K562 (cell line): Measurements from ENCODE around the gene KMT2E. TPM values are rescaled to one million over a fixed set of nuclear protein-coding genes. Genes with fewer than 3 reads are reported as not detected.

Experiments used
- ATAC-seq: fragments of 200-7000 bp; cut with Tn5 transposase; 3 replicates; pipeline ENCODE4 v1.9.1; 2020; ENCODE audit warnings: moderate library complexity
- BruUV-seq: library from RNA; stranded (reverse); fragments of 400-500 nt; replicated peaks from 2 replicates; lab custom pipeline; 2021; lab: Mats Ljungman, UMichigan
- CTCF ChIA-PET: fragments of 300-600 bp; formaldehyde crosslinking; extraction: SDS; loops from one replicate; lab custom pipeline; 2021; ENCODE audit warnings: low intra/inter-chr PET ratio; lab: Yijun Ruan, JAX
- POLR2A ChIA-PET: fragments of 300-600, 350-650 bp; sonication (Branson Sonifier 250); formaldehyde crosslinking; extraction: SDS; loops from one replicate; lab custom pipeline; 2021; ENCODE audit warnings: antibody characterized with exemption, inconsistent platforms; lab: Yijun Ruan, JAX
- DNase-seq, 4 experiments: peaks; one replicate each; pipeline versions ENCODE4 v3.0.0 to v3.0.0-alpha.2; 2011 to 2018; ENCODE audit warnings: low spot score in 3 of 4, mixed read lengths in 3 of 4; ENCODE audit errors: extremely low read depth in 1 of 4
- FAIRE-seq: peaks from 2 replicates; lab custom pipeline; 2011; peaks lifted over from hg19 to GRCh38; lab: Jason Lieb, UNC
- H2AFZ ChIP-seq: 2 replicates; pipeline ENCODE4 v1.6.0; 2011; ENCODE audit warnings: low read depth, low read length, control low read depth, inconsistent platforms
- H3K27ac ChIP-seq: fragments of 200-600 bp; 3 replicates; pipeline ENCODE4 v1.8.0; 2011; ENCODE audit warnings: low read depth, mild to moderate bottlenecking, control low read depth, inconsistent platforms, low read length, moderate library complexity, mixed read lengths; ENCODE audit errors: extremely low read depth
- H3K27me3 ChIP-seq, 2 experiments: fragments of 300-600 bp in 1 of 2; 2 replicates in 1 of 2; 3 replicates in 1 of 2; pipeline versions ENCODE4 v1.6.0 to v1.8.0; 2011; ENCODE audit warnings: inconsistent platforms in 2 of 2, low read length in 2 of 2, mild to moderate bottlenecking in 1 of 2, mixed read lengths in 1 of 2, moderate library complexity in 1 of 2; ENCODE audit not compliant: control insufficient read depth in 2 of 2, insufficient read depth in 2 of 2
- H3K36me3 ChIP-seq: fragments of 300-600 bp; 3 replicates; pipeline ENCODE4 v1.8.0; 2011; ENCODE audit warnings: mild to moderate bottlenecking, low read length, inconsistent platforms; ENCODE audit not compliant: control insufficient read depth, insufficient read depth
- H3K4me1 ChIP-seq, 2 experiments: fragments of 200-600 bp in 1 of 2; replicated peaks in 1 of 2; 2 replicates in 1 of 2; 3 replicates in 1 of 2; pipeline versions ENCODE4 v1.5.1 to v1.8.0; 2011; ENCODE audit warnings: inconsistent platforms in 2 of 2, low read length in 2 of 2, mild to moderate bottlenecking in 1 of 2, mixed read lengths in 1 of 2, moderate library complexity in 1 of 2; ENCODE audit not compliant: control insufficient read depth in 2 of 2, insufficient read depth in 2 of 2
- H3K4me2 ChIP-seq: 2 replicates; pipeline ENCODE4 v1.6.1; 2011; ENCODE audit warnings: low read length, control low read depth, inconsistent platforms, mixed read lengths; ENCODE audit not compliant: insufficient read depth
- H3K4me3 ChIP-seq: fragments of 200-600 bp; sonication (generic), shearing (Covaris generic); 2 replicates; pipeline ENCODE4 v1.5.1; 2016; ENCODE audit warnings: control low read depth, inconsistent platforms
- H3K79me2 ChIP-seq: fragments of 200-600 bp; 3 replicates; pipeline ENCODE4 v1.8.0; 2011; ENCODE audit warnings: low read length, inconsistent platforms; ENCODE audit not compliant: control insufficient read depth, insufficient read depth
- H3K9ac ChIP-seq, 2 experiments: 2 replicates each; pipeline versions ENCODE4 v1.6.0 to v1.6.1; 2011; ENCODE audit warnings: low read depth in 2 of 2, low read length in 2 of 2, control low read depth in 1 of 2, inconsistent platforms in 1 of 2, mild to moderate bottlenecking in 1 of 2, mixed read lengths in 1 of 2; ENCODE audit not compliant: insufficient read depth in 1 of 2
- H3K9me1 ChIP-seq: one replicate; pipeline ENCODE4 v1.6.0; 2011; ENCODE audit warnings: inconsistent platforms, mild to moderate bottlenecking, low read length, moderate library complexity; ENCODE audit not compliant: control insufficient read depth, insufficient read depth
- H3K9me3 ChIP-seq: replicated peaks from 2 replicates; pipeline ENCODE4 v1.5.1; 2011; ENCODE audit warnings: low read depth, low read length, inconsistent platforms; ENCODE audit not compliant: control insufficient read depth, insufficient read depth
- H4K20me1 ChIP-seq: replicated peaks from 2 replicates; pipeline ENCODE4 v1.6.1; 2011; ENCODE audit warnings: low read length, inconsistent platforms, mixed read lengths; ENCODE audit not compliant: control insufficient read depth, insufficient read depth
- C11orf30 ChIP-seq: fragments of 450-650 bp; IDR thresholded peaks from 2 replicates; pipeline ENCODE4 v1.6.1; 2016; ENCODE audit warnings: low read depth, mild to moderate bottlenecking
- CREB3L1 ChIP-seq: fragments of 450-650 bp; IDR thresholded peaks from 2 replicates; pipeline ENCODE4 v1.6.1; 2014; ENCODE audit warnings: low read depth, mild to moderate bottlenecking, moderate library complexity, borderline replicate concordance
- DLX4 ChIP-seq: fragments of 250-450 bp; sonication (Bioruptor Pico); IDR thresholded peaks from 2 replicates; pipeline ENCODE4 v1.6.1; 2021; ENCODE audit warnings: mild to moderate bottlenecking
- GTF3C2 ChIP-seq: IDR thresholded peaks from 3 replicates; pipeline ENCODE4 v1.6.1; 2011; ENCODE audit warnings: borderline replicate concordance, mild to moderate bottlenecking, moderate library complexity; ENCODE audit not compliant: insufficient read length; ENCODE audit errors: extremely low read depth
- HNRNPK ChIP-seq: fragments of 200-400 bp; formaldehyde crosslinking; IDR thresholded peaks from one replicate; pipeline ENCODE4 v1.6.1; 2018; ENCODE audit warnings: mild to moderate bottlenecking, low read depth, low read length; ENCODE audit not compliant: poor library complexity, severe bottlenecking
- KDM4B ChIP-seq, 2 experiments: fragments of 450-650 bp in 1 of 2; sonication (generic) in 1 of 2; IDR thresholded peaks; 2 replicates each; pipeline ENCODE4 v1.6.1; 2016 to 2017; ENCODE audit warnings: borderline replicate concordance in 2 of 2, antibody characterized with exemption in 1 of 2, low read depth in 1 of 2, mild to moderate bottlenecking in 1 of 2
- RNF219 ChIP-seq: fragments of 250-450 bp; sonication (Bioruptor Pico); IDR thresholded peaks from 2 replicates; pipeline ENCODE4 v1.5.0; 2022; ENCODE audit warnings: mild to moderate bottlenecking
- SUPT5H ChIP-seq: fragments of 450-650 bp; IDR thresholded peaks from 2 replicates; pipeline ENCODE4 v1.6.1; 2016
- TCF3 ChIP-seq: sonication (generic); formaldehyde crosslinking; IDR thresholded peaks from 2 replicates; pipeline ENCODE4 v1.4.0; 2020; ENCODE audit warnings: mild to moderate bottlenecking, missing genetic modification reagents
- TSC22D4 ChIP-seq: fragments of 450-650 bp; IDR thresholded peaks from 2 replicates; pipeline ENCODE4 v1.6.1; 2016; ENCODE audit warnings: missing genetic modification characterization, missing biosample characterization, control low read depth
- WHSC1 ChIP-seq: IDR thresholded peaks from one replicate; pipeline ENCODE4 v1.6.1; 2012; ENCODE audit warnings: low read length, control low read depth, inconsistent platforms
- ZC3H11A ChIP-seq: IDR thresholded peaks from 2 replicates; pipeline ENCODE4 v1.6.1; 2012; ENCODE audit warnings: low read depth, low read length, improper control_type of control experiment
- ZNF124 ChIP-seq: sonication (generic); formaldehyde crosslinking; IDR thresholded peaks from 2 replicates; pipeline ENCODE4 v1.8.1; 2022; ENCODE audit warnings: missing genetic modification reagents
- ZNF174 ChIP-seq: fragments of 250-450 bp; sonication (Bioruptor Pico); IDR thresholded peaks from 2 replicates; pipeline ENCODE4 v1.4.0; 2020; ENCODE audit warnings: mild to moderate bottlenecking
- WGBS: fragments of 100-300 bp; shearing (Covaris generic); methylation state at CpG from one replicate; pipeline ENCODE4 v1.1.6; 2016; ENCODE audit warnings: low coverage, mixed read lengths; ENCODE audit not compliant: insufficient coverage; ENCODE audit errors: missing lambda C conversion rate; 5-methylcytosine and 5-hydroxymethylcytosine counted together
- in situ Hi-C: fragments of 300-500 bp; cut with MboI; formaldehyde crosslinking; loops from 4 replicates; pipeline ENCODE4 v1.15.0; 2018; ENCODE audit warnings: inconsistent platforms, mixed read lengths
- intact Hi-C: fragments of 100-400 bp; cut with micrococcal nuclease; formaldehyde crosslinking; loops from 2 replicates; pipeline ENCODE4 v1.14.2; 2022
- polyA plus RNA-seq, 8 experiments: library from polyadenylated mRNA; depleted of rRNA in 4 of 8; stranded (reverse) in 5 of 8; unstranded in 3 of 8; fragments of >200 nt; fragmentation: Nextera tagmentation in 2 of 8; fragmentation: Illumina TruSeq in 1 of 8; extraction: Ambion mirVana in 2 of 8; extraction: Trizol in 1 of 8; gene quantifications; 2 replicates each; pipeline versions ENCODE4 v1.2.1 to v1.2.3, GENCODE V29; 2011 to 2014; ENCODE audit warnings: inconsistent platforms in 1 of 8, missing spikeins in 1 of 8
- total RNA-seq, 7 experiments: library from RNA; depleted of rRNA in 6 of 7; stranded (reverse); fragments of >200 nt in 6 of 7; fragmentation: Illumina TruSeq in 2 of 7; extraction: Trizol in 2 of 7; gene quantifications; 2 replicates each; pipeline versions ENCODE4 v1.2.1 to v1.2.3, GENCODE V29; 2011 to 2021; ENCODE audit warnings: low replicate concordance in 1 of 7

KMT2E gene
- total and polyA plus RNA-seq, 9 of the 15 experiments (the other 6 are each of a cell fraction or from before 2014, with no cell fraction given): 8.9 to 55.3 (median 38.1) TPM

- ATAC-seq (no peak), DNase-seq (no peak), FAIRE-seq (no peak)
- Histone ChIP-seq H3K27ac (no peak overlapping the region), H3K27me3 (no peaks in the 10 kb centered on the region; a peak in 1 of 5 replicates), H4K20me1 (no peaks in the 10 kb centered on the region), H3K9me1 (no peaks in the 10 kb centered on the region), H3K4me3 (no peak overlapping the region), H2AFZ (no peak overlapping the region), H3K79me2 (no peaks in the 10 kb centered on the region), H3K9me3 (no peaks in the 10 kb centered on the region), H3K4me2 (no peak overlapping the region), H3K4me1 (peaks cover 9 to 24% of the 10 kb centered on the region in 2 experiments; a peak in 4 of 5 replicates), H3K9ac (no peak overlapping the region), H3K36me3 (no peaks in the 10 kb centered on the region)
- ChIA-PET CTCF (no interaction called here), POLR2A (no interaction called here)
- intact Hi-C loops (no loop called here), in situ Hi-C loops (no loop called here)
- BruUV-seq: no TSS peak
- WGBS: 61% methylated on average over 2 of the region's 2 CpGs
- TF ChIP-seq ZNF174: no peak
- no peak for TF ChIP-seq C11orf30
- no peak for TF ChIP-seq CREB3L1
- no peak for TF ChIP-seq GTF3C2
- no peak for TF ChIP-seq ZNF124
- no peak for TF ChIP-seq ZC3H11A
- no peak for TF ChIP-seq TCF3
- no peak for TF ChIP-seq DLX4
- TF ChIP-seq HNRNPK: no peak
- no peak for TF ChIP-seq TSC22D4
- TF ChIP-seq WHSC1: no peak
- no peak for TF ChIP-seq KDM4B (IDR thresholded peaks at IDR 0.05; ENCODE audit: borderline replicate concordance in 2 of 2, low read depth in 1 of 2)
- no peak for TF ChIP-seq RNF219 (CRISPR knock-in tag)
- no peak for TF ChIP-seq SUPT5H
Observed at GRCh38 chr7:104969183-104969582, 44.8 kb upstream of the KMT2E start.
